GM18861 (cell line): ENCODE results near the gene STK32A.

Source experiments
- ATAC-seq: cut with Tn5 transposase; IDR thresholded peaks from one replicate; pipeline ENCODE4 v1.9.1; 2021; ENCODE audit not compliant: unreplicated experiment

Gene STK32A

DNA sequence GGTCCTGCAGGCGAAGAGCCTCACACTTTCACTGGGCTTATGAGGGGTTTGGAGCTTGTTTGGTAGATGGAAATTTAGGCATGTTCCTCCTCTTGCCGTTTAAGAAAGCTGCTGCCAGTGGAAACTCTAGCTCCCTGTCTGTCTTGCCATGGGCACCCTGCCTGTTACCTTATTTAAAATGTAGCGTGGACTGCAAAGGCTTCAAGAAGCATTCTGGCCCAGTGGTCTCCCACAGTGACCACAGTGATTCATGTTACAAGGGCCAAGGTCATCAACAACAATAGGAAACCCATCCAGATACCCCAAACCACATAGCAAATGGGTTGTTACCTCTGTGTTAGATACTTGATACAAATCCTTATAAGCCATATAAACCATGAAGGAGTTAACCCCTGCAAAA lies 178.4 kb downstream of the STK32A start:
- ATAC-seq, result no peak

DNA sequence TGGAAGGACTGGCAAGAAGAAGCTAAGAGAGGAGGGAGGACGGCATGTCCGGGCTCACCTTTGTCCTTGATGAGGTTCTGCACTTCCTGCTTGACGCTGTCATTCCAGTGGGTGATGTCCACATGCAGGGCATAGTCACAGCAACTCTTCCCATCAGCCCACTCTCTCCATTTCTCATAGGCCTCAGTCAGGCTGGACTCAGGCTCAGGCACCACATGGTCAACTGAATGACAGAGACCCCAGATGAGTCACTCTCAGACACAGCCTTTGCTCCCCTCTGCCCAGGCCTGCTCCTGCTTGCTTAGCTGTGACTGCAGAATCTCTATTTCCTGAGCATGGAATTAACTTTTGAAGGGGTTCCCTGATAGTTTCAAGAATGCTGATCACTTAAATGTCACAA lies 180.8 kb downstream of the STK32A start:
- ATAC-seq, result no peak

DNA sequence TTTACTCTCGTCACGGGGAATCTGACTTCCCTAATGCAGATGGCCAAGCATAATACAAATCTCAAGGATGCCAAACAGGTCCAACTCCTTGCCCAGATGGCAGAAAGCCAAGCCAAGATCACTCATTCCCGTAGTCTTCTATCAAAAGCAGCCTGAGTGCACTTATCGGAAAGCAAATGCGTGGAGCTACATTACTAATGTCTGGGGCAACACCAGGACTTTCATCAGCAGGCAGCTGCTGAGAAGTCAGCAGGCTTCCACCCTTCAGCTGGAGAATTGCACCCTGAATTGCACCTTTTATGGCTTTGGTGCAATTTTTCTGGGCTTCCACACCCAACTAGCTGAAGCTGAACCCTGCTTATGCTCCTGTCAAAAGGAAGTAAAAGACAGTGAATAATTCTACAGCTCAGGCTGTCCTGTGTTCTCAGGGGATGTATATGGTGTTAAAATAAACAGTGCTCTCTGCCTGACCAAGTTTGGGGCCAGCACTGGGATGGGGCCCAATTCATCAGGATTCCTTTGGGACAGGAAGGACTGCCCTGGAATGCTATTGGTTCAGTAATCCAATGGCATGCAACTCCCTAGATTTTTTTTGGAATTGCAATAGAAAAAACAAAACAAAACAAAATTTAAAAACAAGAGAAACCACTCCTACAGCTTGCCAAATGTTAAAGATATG lies 182.4 kb downstream of the STK32A start:
- ATAC-seq, result no peak

DNA sequence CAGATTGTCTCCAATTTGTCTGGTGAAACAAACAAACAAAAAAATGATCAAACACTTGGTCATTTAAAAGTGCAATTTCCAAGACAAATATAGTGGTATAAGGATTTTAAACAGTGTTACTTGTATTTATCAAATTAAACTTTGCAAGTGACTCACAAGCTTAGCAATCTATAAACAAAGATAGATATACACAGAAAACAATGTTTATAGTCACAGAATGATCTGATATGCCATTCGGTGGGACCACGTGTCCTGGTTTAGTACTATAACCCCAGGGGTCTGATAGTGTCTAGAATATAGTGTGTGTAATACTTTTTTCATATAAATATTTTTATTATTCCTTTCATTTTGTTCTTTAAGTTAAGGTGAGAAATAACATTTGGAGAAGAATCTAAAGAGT lies 183.8 kb downstream of the STK32A start:
- no peak for ATAC-seq

DNA sequence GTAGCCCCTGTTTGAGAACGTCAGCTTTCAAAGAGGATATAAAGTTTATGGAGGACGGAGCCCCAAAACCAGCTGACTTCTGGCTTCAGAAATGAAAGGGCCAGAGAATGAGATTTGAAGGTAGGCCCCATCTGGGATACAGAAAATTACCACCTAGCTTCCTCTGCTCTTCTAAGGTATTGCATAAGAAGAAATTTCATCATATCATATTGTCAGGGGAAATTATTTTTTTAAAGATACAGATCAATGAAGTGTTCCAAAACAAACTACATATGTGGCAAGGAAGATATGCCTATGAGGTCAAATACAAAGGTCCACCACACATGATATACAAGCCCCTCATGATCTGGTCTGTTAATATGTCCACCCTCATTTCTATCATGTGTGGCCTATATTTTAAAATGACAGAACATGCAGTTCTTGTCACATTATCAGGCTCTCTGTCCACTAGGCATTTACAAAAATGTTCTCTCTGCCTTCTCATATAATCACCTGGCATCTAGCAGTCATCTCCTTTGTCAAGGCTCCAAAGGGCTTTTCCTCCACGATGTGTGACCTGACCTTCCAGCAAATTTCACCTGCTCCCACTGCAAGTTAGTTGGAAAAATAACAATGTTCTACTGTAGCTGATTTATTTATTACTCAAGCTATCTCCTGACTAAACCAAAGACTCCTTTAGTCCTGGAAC lies 192.0 kb downstream of the STK32A start:
- no peak for ATAC-seq

DNA sequence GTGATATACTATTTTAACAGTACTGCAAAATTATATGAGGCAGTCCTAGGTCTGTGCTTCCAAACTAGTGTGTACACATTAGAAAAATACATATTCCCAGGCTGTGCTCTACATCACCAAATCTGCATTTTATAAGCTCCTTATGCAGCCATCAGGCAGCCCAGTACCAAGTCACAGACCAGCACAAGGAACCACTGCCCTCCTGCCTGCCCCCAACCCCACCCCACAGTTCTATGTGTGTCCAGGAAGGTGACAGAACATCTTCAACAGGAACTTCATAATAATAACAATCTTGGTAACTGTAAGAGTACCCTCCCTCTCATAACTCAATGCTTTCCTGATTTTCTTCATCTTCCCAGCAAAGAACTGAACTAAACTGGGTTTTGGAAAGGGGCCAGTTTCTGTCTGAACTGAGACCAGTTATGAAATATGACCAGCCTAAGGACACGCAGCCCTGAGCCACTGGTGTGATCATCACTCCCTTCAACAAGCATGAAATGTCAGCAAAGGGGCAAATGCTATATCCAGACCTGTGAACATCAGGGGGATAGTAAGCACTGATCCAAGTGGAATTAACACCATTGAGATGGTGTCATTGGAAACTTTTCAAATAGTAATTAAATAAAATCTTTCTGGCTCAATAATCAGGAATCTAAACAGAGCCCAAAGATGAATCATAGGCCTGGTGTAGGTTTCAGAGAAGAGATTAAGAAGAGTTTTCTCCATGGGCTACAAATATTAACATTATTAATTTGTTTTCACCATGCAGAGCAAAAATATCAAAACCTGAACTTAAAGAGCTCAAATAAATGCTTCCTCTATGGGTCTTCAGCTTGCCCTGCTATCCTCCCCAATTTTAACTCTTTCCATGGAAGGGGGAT lies 192.9 kb downstream of the STK32A start:
- no peak for ATAC-seq

DNA sequence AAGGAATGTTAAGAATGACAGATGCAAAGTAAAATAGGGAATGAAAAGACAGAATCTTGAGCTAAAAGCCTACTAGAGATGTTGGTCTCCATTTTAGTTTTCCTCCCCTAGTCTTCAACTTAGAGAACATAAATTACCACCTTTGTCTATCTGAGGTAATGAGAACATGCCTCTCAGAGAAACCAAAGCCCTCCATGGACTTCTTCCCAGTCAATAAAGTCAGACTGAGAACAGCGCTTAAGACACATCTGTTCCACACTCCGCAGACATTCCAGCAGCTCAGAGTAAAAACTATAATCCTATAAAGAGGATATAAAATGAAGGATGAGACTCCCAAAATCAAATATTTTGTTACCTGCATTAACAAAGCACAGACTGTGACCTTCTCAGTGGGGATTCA lies 195.8 kb downstream of the STK32A start:
- no peak for ATAC-seq

DNA sequence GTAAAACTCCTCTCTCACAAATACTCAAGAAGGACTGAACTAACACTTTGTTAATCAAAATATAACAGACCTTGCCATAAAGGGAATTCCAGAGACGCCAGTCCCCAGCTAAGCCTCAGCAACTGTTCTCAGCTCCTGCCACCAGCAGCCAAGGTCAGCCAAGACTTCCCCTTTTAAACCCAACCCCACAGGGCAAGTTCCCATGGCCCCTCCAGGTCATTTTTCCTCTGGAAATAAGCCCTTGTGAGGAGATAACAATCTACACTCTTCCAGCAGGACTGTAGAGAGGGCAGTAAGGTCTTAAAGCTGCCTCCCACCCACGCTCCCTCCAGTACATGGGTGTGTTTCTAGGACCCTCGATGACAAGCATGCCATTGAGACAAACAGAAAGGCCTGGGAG lies 196.8 kb downstream of the STK32A start:
- no peak for ATAC-seq

DNA sequence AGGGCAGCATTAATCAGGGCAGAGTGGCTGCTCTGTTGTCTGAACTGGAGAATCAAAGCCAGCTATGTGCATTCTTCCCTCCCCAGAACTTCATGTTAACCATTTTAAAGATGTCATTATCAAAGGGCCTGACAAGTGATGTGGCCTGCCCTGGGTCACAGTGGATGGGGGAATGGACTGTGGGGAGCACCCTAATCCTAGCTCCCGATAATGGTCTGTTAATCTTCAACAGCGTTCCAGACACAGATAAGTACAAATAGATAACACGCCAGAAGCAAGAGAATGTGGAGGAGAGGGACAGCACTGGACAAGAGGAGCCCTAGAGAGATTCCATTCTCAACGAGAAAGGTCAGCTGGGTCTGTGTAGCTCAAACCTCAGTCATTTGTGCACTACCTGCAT lies 197.5 kb downstream of the STK32A start:
- no peak for ATAC-seq

DNA sequence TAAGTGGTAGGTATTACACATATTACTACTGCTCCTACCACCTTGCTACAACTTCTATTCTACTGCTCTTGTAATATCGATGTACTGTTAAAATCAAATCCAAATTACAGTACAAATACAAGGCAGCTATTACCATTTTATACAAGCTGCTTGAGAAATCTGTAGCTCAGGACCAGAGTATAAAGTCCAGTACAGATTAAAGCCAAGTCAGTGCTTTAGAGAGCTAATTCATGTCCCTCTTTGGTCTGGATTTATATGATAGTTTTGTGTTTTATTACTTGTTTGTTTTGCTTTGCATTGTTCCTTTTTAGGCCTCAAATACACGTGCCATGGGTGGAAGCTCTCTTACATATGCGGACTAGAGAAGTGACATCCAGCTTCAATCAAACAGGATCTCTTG lies 199.2 kb downstream of the STK32A start:
- no peak for ATAC-seq

DNA sequence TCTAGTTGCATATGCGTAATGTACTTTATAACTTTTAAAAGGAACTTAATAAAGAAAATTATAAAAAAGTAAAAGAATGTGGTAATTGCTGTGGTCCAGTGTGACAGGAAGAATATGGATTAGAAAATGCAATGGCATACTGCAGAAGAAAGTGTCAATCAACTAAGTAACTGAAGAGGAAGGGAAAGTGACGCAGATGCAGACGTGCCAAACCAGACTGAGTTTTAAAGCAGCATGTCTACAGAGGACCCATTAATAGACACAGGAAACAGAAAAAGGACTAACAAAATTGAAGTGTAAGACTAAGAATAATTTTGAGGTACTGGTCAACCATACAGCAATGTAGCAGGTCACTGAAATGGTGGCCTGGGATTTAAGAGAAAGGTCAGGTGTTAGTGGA lies 201.8 kb downstream of the STK32A start:
- ATAC-seq, result no peak

DNA sequence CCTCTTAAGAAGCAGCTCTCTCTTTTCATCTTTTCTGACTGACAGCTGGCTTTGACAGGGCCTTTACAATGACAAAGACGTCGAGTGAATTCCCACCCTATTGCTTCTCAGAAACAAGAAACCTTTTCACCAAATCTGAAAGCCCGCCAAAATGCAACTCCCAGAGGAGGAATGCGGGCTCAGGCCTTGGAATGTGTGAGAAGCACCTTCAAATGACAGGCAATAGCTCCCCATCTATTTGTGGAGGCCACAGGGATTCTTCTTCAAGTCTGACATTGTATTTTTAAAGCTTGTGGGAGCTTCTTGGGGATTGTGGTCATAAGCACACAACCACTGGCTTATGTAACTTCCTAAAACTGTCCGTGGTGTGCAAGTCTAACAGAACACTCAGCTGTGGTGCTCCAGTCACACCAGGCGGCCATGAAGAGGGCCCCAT lies 202.4 kb downstream of the STK32A start:
- no peak for ATAC-seq
